CD14-positive monocyte (primary cell): ENCODE measurements around the gene COL15A1. TPM values are rescaled to one million over a fixed set of nuclear protein-coding genes. Genes with fewer than 3 reads are reported as not detected.

Experiments used
- DNase-seq, 3 donors: peaks; one replicate each; pipeline ENCODE4 v3.0.0-alpha.2; 2011 to 2022
- H2AFZ ChIP-seq: 2 replicates; pipeline ENCODE4 v1.6.0; 2012; ENCODE audit warnings: mild to moderate bottlenecking, low read depth, low read length, inconsistent platforms; ENCODE audit not compliant: insufficient read depth, poor library complexity, severe bottlenecking
- H3K27ac ChIP-seq, 2 donors: 1 replicate in 1 of 2; 2 replicates in 1 of 2; pipeline ENCODE4 v1.5.1; 2012 to 2013; ENCODE audit warnings: low read length in 2 of 2, control low read depth in 1 of 2, inconsistent platforms in 1 of 2, low read depth in 1 of 2, mild to moderate bottlenecking in 1 of 2
- H3K27me3 ChIP-seq, 2 donors: one replicate each; pipeline versions ENCODE4 v1.6.0 to v1.6.1; 2011 to 2013; ENCODE audit warnings: low read length in 2 of 2; ENCODE audit not compliant: control insufficient read depth in 2 of 2, insufficient read depth in 2 of 2
- H3K36me3 ChIP-seq, 2 donors: replicated peaks in 1 of 2; 1 replicate in 1 of 2; 2 replicates in 1 of 2; pipeline versions ENCODE4 v1.5.1 to v1.6.1; 2012 to 2013; ENCODE audit warnings: low read length in 2 of 2, control low read depth in 1 of 2, inconsistent platforms in 1 of 2, mild to moderate bottlenecking in 1 of 2; ENCODE audit not compliant: insufficient read depth in 2 of 2, control insufficient read depth in 1 of 2
- H3K4me1 ChIP-seq, 2 donors: 1 replicate in 1 of 2; 2 replicates in 1 of 2; pipeline versions ENCODE4 v1.5.1 to v1.6.1; 2012 to 2013; ENCODE audit warnings: low read length in 2 of 2, control low read depth in 1 of 2, inconsistent platforms in 1 of 2, mild to moderate bottlenecking in 1 of 2, moderate library complexity in 1 of 2; ENCODE audit not compliant: insufficient read depth in 2 of 2, control insufficient read depth in 1 of 2
- H3K4me2 ChIP-seq: replicated peaks from 2 replicates; pipeline ENCODE3; 2012; ENCODE audit warnings: low read length, moderate library complexity, mild to moderate bottlenecking; ENCODE audit not compliant: poor library complexity, severe bottlenecking; ENCODE audit errors: extremely low read depth
- H3K4me3 ChIP-seq, 3 experiments: fragments of 200-600 bp in 1 of 3; sonication (generic) in 1 of 3; replicated peaks in 1 of 3; 1 replicate in 2 of 3; 2 replicates in 1 of 3; pipeline ENCODE4 v1.5.1; 2011 to 2013; ENCODE audit warnings: low read length in 3 of 3, mild to moderate bottlenecking in 3 of 3, control low read depth in 2 of 3, low read depth in 2 of 3, inconsistent platforms in 1 of 3, moderate library complexity in 1 of 3
- H3K79me2 ChIP-seq: 2 replicates; pipeline ENCODE4 v1.6.0; 2012; ENCODE audit warnings: mild to moderate bottlenecking, control low read depth, inconsistent platforms, low read length, moderate library complexity; ENCODE audit not compliant: insufficient read depth
- H3K9ac ChIP-seq: 2 replicates; pipeline ENCODE4 v1.6.0; 2017; ENCODE audit warnings: low read length, mild to moderate bottlenecking; ENCODE audit not compliant: insufficient read depth, poor library complexity, severe bottlenecking
- H3K9me3 ChIP-seq, 2 donors: replicated peaks in 1 of 2; 1 replicate in 1 of 2; 2 replicates in 1 of 2; pipeline versions ENCODE4 v1.5.1 to v1.6.1; 2012 to 2013; ENCODE audit warnings: low read length in 2 of 2, control low read depth in 1 of 2; ENCODE audit not compliant: control insufficient read depth in 1 of 2, insufficient read depth in 1 of 2
- H4K20me1 ChIP-seq: 2 replicates; pipeline ENCODE4 v1.6.0; 2012; ENCODE audit warnings: mild to moderate bottlenecking, low read length, control low read depth, moderate library complexity; ENCODE audit not compliant: insufficient read depth
- H3K27ac Mint-ChIP-seq, 7 donors: one replicate each; pipeline ENCODE4 v1.8.0; 2020; ENCODE audit warnings: mild to moderate bottlenecking in 7 of 7, mixed read lengths in 7 of 7, moderate library complexity in 6 of 7, inconsistent platforms in 2 of 7
- H3K27me3 Mint-ChIP-seq, 3 donors: one replicate each; pipeline ENCODE4 v1.8.0; 2021 to 2022; ENCODE audit warnings: low read depth in 3 of 3, mild to moderate bottlenecking in 3 of 3, mixed read lengths in 3 of 3, moderate library complexity in 3 of 3, inconsistent platforms in 1 of 3
- H3K36me3 Mint-ChIP-seq, 2 donors: one replicate each; pipeline ENCODE4 v1.8.0; 2020; ENCODE audit warnings: mixed read lengths in 2 of 2, inconsistent platforms in 1 of 2, mild to moderate bottlenecking in 1 of 2
- H3K4me1 Mint-ChIP-seq: one replicate; pipeline ENCODE4 v1.8.0; 2020; ENCODE audit warnings: mild to moderate bottlenecking, mixed read lengths
- H3K4me3 Mint-ChIP-seq, 2 donors: one replicate each; pipeline ENCODE4 v1.8.0; 2020; ENCODE audit warnings: mild to moderate bottlenecking in 2 of 2, mixed read lengths in 2 of 2, moderate library complexity in 1 of 2
- H3K9me3 Mint-ChIP-seq, 7 donors: one replicate each; pipeline ENCODE4 v1.8.0; 2020 to 2022; ENCODE audit warnings: mixed read lengths in 7 of 7, mild to moderate bottlenecking in 6 of 7, moderate library complexity in 6 of 7, inconsistent platforms in 2 of 7
- WGBS: methylation state at CpG from one replicate; pipeline ENCODE4 v1.1.5; 2013; ENCODE audit warnings: missing lambda C conversion rate; ENCODE audit not compliant: insufficient coverage; 5-methylcytosine and 5-hydroxymethylcytosine counted together
- intact Hi-C, 2 donors: fragments of 100-400 bp; cut with micrococcal nuclease; formaldehyde crosslinking; loops; one replicate each; pipeline versions ENCODE4 v1.15.0 to v1.15.1; 2023
- polyA plus RNA-seq, 3 donors: library from polyadenylated mRNA; depleted of rRNA in 1 of 3; unstranded in 2 of 3; stranded (reverse) in 1 of 3; fragments of 300-500 nt in 2 of 3; fragments of >200 nt in 1 of 3; fragmentation: Illumina TruSeq in 2 of 3; gene quantifications; 1 replicate in 2 of 3; 2 replicates in 1 of 3; pipeline ENCODE4 v1.2.3, GENCODE V29; 2012 to 2021
- TF ChIP-seq, protein P1 (sequence below): fragments of 200-600 bp; IDR thresholded peaks from one replicate; pipeline ENCODE4 v1.8.0; 2022; ENCODE audit warnings: antibody characterized with exemption, mild to moderate bottlenecking

Gene COL15A1
- polyA plus RNA-seq, 3 donors: 0.03 to 0.14 (median 0.11) TPM

DNA sequence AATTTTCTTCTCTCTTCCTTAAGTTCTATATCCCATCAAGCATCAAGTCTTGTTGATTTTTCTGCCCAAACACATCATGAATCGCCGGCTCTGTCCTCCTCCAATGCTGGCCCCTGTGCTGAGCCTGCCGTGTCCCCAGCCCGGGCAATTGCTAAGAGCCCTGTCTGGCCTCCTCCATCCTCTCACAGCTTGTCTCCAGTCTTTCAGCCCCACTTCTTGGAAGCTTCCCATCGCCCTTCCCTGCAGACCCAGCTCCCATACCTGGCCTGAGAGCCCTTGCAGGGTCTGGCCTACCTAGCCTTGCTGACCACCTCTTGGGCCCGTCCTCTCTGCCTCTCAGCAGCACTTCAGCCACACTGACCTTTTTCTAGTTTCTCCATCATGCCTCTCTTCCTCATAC is 61.9 kb downstream of the COL15A1 start:
- Histone ChIP-seq H3K9me3 (peaks cover 5 to 8% of the 10 kb centered on the region in 2 donors), H3K9ac (no peak overlapping the region), H4K20me1 (no peaks in the 10 kb centered on the region), H2AFZ (no peak overlapping the region), H3K27me3 (no peaks in the 10 kb centered on the region), H3K79me2 (no peaks in the 10 kb centered on the region), H3K36me3 (no peaks in the 10 kb centered on the region), H3K4me2 (no peak overlapping the region), H3K4me1 (peaks cover 10 to 22% of the 10 kb centered on the region in 2 donors), H3K4me3 (no peak overlapping the region), H3K27ac (no peak overlapping the region)
- DNase-seq: no peak
- TF ChIP-seq, protein P1, sequence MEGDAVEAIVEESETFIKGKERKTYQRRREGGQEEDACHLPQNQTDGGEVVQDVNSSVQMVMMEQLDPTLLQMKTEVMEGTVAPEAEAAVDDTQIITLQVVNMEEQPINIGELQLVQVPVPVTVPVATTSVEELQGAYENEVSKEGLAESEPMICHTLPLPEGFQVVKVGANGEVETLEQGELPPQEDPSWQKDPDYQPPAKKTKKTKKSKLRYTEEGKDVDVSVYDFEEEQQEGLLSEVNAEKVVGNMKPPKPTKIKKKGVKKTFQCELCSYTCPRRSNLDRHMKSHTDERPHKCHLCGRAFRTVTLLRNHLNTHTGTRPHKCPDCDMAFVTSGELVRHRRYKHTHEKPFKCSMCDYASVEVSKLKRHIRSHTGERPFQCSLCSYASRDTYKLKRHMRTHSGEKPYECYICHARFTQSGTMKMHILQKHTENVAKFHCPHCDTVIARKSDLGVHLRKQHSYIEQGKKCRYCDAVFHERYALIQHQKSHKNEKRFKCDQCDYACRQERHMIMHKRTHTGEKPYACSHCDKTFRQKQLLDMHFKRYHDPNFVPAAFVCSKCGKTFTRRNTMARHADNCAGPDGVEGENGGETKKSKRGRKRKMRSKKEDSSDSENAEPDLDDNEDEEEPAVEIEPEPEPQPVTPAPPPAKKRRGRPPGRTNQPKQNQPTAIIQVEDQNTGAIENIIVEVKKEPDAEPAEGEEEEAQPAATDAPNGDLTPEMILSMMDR: no peak
- Mint-ChIP-seq H3K4me1 (peaks cover 9% of the 10 kb centered on the region), H3K27me3 (peaks cover 7 to 26% (median 21%) of the 10 kb centered on the region in 3 donors), H3K27ac (no peak overlapping the region), H3K4me3 (no peak overlapping the region), H3K9me3 (peaks cover 4 to 8% (median 7%) of the 10 kb centered on the region in 7 donors), H3K36me3 (no peaks in the 10 kb centered on the region)
- over 99% methylated on average over 6 of the region's 6 CpGs for WGBS
- intact Hi-C loops: loop anchor here in 1 of 2 donors (10.0 kb wide), 1 partner anchor 49 kb away; no protein-coding TSS in a partner anchor

- no peak overlapping the region for H3K9ac ChIP-seq
- Mint-ChIP-seq H3K9me3 (peaks cover 4 to 16% (median 12%) of the 10 kb centered on the region in 7 donors), H3K4me3 (no peak overlapping the region), H3K27me3 (peaks cover 7 to 23% (median 19%) of the 10 kb centered on the region in 3 donors), H3K36me3 (no peaks in the 10 kb centered on the region), H3K4me1 (peaks cover 3% of the 10 kb centered on the region), H3K27ac (peak overlapping the region in 1 of 7 donors; percentile 58)
- H3K79me2 ChIP-seq: no peaks in the 10 kb centered on the region
- no peaks in the 10 kb centered on the region for H4K20me1 ChIP-seq
- no peak for DNase-seq
- no CpG with 5 or more reads among the region's 1 CpG for WGBS
- H3K4me3 ChIP-seq: no peak overlapping the region
- H3K9me3 ChIP-seq: peaks cover 5 to 16% of the 10 kb centered on the region in 2 donors
- TF ChIP-seq, protein P1: no peak
- no peaks in the 10 kb centered on the region for H3K36me3 ChIP-seq
- H3K4me1 ChIP-seq: peaks cover 3 to 13% of the 10 kb centered on the region in 2 donors
- no peak overlapping the region for H2AFZ ChIP-seq
- H3K4me2 ChIP-seq: no peak overlapping the region
- H3K27me3 ChIP-seq: no peaks in the 10 kb centered on the region
- no peak overlapping the region for H3K27ac ChIP-seq
- intact Hi-C loops: loop anchor here in 1 of 2 donors (10.0 kb wide), 1 partner anchor 48 kb away; no protein-coding TSS in a partner anchor
Observed at GRCh38 chr9:99006511-99006910, 62.8 kb downstream of the COL15A1 start.
